ENCODE data around the gene UTP4.

DNA sequence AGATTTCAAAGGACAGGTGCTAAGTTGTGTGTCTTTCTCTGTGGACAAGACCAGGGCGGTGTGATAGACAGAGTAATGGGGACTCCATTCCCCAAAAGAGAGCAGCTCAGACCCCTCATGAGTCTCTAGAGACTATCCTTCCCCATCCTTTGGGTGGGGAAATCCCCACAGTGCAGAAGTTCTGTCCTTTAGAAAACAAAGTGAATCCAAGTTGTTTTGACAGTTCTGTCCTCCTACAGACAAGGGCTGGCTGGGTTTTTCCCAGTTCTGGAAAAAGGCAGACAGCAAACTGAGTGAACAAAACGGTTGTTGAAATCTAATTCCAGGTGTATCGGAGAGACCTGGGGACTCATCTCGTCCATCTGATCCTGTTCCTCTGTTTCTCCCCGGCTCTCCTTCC lies 37.9 kb upstream of the UTP4 start:
- TF ChIP-seq, protein P1, sequence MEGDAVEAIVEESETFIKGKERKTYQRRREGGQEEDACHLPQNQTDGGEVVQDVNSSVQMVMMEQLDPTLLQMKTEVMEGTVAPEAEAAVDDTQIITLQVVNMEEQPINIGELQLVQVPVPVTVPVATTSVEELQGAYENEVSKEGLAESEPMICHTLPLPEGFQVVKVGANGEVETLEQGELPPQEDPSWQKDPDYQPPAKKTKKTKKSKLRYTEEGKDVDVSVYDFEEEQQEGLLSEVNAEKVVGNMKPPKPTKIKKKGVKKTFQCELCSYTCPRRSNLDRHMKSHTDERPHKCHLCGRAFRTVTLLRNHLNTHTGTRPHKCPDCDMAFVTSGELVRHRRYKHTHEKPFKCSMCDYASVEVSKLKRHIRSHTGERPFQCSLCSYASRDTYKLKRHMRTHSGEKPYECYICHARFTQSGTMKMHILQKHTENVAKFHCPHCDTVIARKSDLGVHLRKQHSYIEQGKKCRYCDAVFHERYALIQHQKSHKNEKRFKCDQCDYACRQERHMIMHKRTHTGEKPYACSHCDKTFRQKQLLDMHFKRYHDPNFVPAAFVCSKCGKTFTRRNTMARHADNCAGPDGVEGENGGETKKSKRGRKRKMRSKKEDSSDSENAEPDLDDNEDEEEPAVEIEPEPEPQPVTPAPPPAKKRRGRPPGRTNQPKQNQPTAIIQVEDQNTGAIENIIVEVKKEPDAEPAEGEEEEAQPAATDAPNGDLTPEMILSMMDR (IDR thresholded peaks at IDR 0.05): no peak
- TF ChIP-seq POLR2AphosphoS5 (IDR thresholded peaks at IDR 0.05): no peak
- TF ChIP-seq EP300 (IDR thresholded peaks at IDR 0.05): no peak

Measured in gastroesophageal sphincter (tissue), 3 donors.